HG03135 (cell line): ENCODE measurements around the gene RAB6B.

Source experiments
- ATAC-seq: cut with Tn5 transposase; IDR thresholded peaks from one replicate; pipeline ENCODE4 v1.9.1; 2021; ENCODE audit warnings: mild to moderate bottlenecking, moderate library complexity; ENCODE audit not compliant: unreplicated experiment

The RAB6B gene

DNA sequence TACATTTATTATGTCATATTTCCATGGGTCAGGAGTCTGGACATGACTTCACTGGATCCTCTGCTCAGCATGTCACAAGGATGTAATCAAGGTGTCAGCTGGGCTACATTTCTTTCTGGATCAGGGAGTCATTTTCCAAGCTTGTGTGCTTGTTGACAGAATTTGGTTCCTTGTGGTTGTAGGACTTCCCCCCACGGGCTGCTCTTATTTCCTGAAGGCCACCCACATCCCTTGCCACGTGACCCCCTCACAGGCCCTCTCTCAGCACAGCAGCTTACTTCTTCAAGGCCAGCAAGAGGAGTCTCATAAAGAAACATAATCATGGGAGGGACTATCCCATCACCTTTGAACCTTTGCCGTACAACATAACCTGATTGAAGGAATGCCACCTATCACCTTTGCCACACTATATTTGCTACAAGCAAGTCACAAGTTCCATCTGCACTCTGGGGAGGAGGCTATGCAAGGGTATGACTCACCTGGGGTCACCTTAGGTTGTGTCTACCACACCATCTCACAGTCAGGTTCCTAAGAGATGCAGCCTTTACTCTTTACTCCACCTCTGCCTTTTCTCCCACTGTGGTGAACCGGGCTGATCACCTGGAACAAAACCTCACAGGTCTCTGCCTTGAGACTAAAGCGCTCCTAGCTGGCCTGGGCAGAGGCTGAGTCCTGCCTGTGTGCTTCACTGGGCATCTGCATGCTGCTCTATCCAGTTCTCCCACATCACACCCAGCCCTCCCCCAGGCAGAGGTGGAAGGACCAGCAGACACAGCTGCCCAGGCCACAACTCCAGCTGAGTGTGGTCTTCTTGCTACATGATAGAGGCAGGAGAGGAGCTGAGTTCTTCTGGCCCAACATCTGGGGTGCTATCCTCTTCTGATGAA is 13.5 kb downstream of the RAB6B start:
- no peak for ATAC-seq

GRCh38 chr3:133881492-133881891 is 14.2 kb downstream of the RAB6B start:
- ATAC-seq, result no peak

- ATAC-seq, result no peak
Observed at GRCh38 chr3:133880886-133881455, 14.7 kb downstream of the RAB6B start.

DNA sequence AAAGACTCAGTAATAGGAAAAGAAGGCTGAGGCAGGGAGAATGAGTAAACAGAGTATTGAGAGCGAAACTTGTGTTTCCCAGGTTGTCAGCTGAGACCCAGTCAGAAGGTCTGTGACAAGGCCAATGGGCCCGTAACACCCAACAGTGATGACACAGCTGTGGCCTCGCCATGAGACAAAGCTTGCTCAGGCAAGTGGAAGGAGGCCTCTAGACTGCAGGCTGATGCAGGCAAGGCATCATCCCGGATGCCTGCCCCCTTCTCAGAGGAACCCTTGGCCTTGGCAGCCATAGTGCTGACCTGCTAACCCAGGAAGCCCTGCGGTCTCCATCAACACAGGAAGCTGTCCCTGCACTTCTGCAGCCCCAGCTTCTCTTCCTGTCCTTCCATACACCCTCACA is 15.4 kb downstream of the RAB6B start:
- ATAC-seq, result no peak

- no peak for ATAC-seq
Observed at GRCh38 chr3:133878518-133878917, 17.2 kb downstream of the RAB6B start.

GRCh38 chr3:133877221-133877620 is 18.5 kb downstream of the RAB6B start:
- ATAC-seq, result no peak

GRCh38 chr3:133874761-133875438 is 20.8 kb downstream of the RAB6B start:
- ATAC-seq, result no peak

GRCh38 chr3:133874344-133874743 is 21.3 kb downstream of the RAB6B start:
- ATAC-seq, result no peak

DNA sequence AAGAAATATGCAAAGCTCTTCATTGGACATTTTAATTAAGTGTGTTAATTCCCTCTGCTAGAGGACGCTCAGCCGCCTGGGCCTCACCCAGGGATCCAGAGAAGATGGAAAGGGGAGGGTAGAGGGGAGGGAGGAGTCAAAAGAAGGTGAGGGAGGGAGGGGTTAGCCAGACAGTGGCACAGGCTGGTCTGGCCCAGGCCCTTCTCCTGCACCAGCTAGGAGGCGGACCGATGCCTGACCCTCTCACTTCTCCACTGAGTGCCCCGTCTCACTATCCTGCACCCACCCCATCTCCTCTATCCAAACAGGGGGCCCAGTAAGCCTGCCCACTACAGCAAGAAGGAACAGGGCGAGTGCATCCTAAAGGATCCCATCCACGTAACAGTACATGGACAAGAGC is 22.9 kb downstream of the RAB6B start:
- no peak for ATAC-seq

GRCh38 chr3:133872161-133872560 is 23.5 kb downstream of the RAB6B start:
- ATAC-seq, result no peak

DNA sequence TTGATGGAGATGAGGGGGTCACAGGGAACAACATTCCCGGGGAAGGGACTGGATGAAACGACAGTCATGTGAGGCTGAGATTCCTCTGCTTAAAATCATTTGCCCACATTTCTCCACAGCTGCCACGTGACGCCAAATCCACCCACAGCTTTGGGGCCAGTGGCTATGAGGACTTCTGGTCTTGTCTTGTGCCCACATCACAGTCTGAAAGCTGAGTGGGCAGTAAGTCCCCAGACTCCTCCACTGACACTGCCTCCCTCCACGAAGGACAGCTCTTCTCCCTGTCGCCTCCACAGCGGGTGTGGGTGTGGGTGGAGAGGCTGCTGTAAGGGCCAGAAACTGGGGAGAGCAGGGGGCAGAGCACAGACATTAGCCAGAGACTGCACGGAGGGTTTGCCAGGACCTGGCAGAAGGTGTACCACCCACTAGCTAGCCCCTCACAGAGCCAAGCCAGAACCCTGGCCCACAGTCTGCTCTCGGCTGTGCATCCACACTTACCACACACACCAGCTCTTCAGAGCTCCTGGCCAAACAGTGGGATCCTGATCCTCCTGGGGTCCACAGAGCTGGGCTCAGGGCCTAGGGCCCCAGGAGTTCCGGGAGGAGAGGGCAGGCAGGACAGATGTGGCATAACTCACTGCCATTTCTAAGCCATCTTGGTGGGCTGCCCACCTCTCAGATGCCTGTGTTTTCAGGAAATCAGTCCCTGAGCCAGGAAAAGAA is 24.2 kb downstream of the RAB6B start:
- no peak for ATAC-seq

DNA sequence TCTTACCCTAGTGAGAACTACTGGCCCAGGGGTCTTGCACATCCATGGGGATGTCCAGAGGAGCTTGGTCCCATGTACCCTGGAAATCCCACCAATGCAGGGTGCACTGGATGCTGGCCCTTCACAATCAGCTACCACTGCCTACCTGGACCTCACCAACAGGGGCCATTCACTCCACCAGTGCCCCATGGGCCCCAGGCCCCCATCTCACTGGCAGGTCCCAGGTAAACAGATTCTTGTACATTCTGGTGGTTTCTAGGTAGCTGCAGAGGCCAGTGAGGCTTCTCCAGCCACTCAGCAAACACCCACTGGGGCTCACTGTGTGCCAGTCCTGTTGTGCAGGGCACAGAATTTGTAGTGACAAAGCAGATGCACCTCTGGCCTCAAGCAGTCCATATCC is 24.9 kb downstream of the RAB6B start:
- no peak for ATAC-seq

GRCh38 chr3:133869586-133869985 is 26.1 kb downstream of the RAB6B start:
- no peak for ATAC-seq

- no peak for ATAC-seq
Observed at GRCh38 chr3:133868758-133869475, 26.8 kb downstream of the RAB6B start.

DNA sequence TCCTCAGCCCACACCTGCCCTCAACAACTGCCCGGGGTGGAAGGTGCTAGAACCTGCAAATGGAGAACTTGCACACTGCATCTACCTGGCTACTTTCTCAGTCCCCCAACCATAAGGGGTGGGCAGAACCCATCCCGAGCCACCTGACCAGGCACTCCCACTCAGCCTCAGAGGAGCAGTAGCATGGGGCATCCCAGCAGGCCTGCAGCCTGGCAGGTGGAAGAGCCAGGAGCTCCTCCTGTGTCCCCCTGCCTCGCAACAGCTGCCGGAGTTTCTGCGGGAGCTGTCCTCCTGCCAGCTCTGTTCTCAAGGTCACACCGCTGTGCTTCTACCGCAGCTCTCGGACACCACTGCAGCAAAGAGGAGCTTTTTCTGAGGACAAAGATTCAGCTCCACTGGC is 27.5 kb downstream of the RAB6B start:
- ATAC-seq, result no peak

- ATAC-seq, result no peak
Observed at GRCh38 chr3:133866141-133866540, 29.5 kb downstream of the RAB6B start.

- no peak for ATAC-seq
Observed at GRCh38 chr3:133865136-133865855, 30.4 kb downstream of the RAB6B start.

- ATAC-seq, result no peak
Observed at GRCh38 chr3:133864616-133865015, 31.1 kb downstream of the RAB6B start.

DNA sequence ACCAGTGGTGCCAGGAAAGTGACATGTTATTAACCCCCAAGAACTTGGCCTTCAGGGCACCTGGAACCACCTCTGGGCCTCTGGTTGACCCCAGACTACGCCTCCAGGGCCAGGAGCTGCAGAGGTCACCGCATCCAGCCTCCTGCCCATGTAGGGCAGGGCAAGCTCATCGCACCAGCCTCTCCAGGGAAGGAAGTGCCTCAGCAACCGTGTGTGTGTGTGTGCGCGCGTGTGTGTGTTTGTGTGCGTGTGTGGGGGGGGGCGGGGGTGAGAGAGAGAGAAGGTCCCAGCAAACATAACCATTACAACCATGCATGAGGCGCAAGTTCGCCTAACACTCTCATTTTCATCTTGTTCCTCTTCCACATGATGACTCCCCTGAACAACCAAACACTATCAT is 31.8 kb downstream of the RAB6B start:
- no peak for ATAC-seq

DNA sequence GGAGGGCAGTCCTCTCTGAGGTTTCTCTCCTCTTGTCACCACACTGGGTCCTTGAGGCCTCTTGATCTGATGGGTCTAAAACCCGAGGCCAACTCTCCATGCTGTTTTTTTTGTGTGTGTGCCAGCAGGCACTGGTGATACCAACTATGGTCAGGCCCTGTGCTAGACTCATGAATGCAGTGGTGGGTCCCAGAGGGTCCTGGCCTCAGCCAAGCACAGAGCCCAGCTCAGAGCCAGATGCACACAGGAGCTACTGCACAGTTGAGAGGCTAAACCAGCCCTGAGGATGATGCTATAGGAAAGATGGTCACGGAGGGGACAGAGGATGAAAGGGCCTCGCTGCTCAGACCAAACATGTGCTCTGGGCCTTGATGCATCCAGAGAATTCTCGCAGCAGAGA is 33.5 kb downstream of the RAB6B start:
- no peak for ATAC-seq
